HepG2 (cell line): ENCODE data around the gene SH3YL1. TPM values are rescaled to one million over a fixed set of nuclear protein-coding genes. Genes with fewer than 3 reads are reported as not detected.

Source experiments
- ATAC-seq: fragments of 200-7000 bp; cut with Tn5 transposase; 3 replicates; pipeline ENCODE4 v1.9.1; 2020; ENCODE audit warnings: mild to moderate bottlenecking, moderate library complexity
- BruUV-seq: library from RNA; stranded (reverse); fragments of 400-500 nt; replicated peaks from 2 replicates; lab custom pipeline; 2021; lab: Mats Ljungman, UMichigan
- CTCF ChIA-PET: fragments of 300-600 bp; formaldehyde crosslinking; extraction: SDS; loops from one replicate; lab custom pipeline; 2021; ENCODE audit warnings: low total read pairs, inconsistent platforms, low intra/inter-chr PET ratio; lab: Yijun Ruan, JAX
- POLR2A ChIA-PET: fragments of 350-600 bp; sonication (Branson Sonifier 250); formaldehyde crosslinking; loops from one replicate; lab custom pipeline; 2020; ENCODE audit warnings: antibody characterized with exemption, inconsistent platforms; lab: Yijun Ruan, JAX
- DNase-seq: peaks from one replicate; pipeline ENCODE4 v3.0.0-alpha.2; 2015; ENCODE audit warnings: low spot score
- FAIRE-seq: peaks from 3 replicates; lab custom pipeline; 2011; peaks lifted over from hg19 to GRCh38; lab: Jason Lieb, UNC
- H2AFZ ChIP-seq: one replicate; pipeline ENCODE4 v1.6.1; 2011; ENCODE audit warnings: low read length, inconsistent platforms
- H3K27ac ChIP-seq: fragments of 300-600 bp; 3 replicates; pipeline ENCODE4 v1.8.0; 2011; ENCODE audit warnings: mixed run types, mild to moderate bottlenecking, mixed read lengths, low read length, inconsistent platforms; ENCODE audit not compliant: insufficient read depth; ENCODE audit errors: extremely low read length
- H3K27me3 ChIP-seq, 2 experiments: fragments of 200-600 bp in 1 of 2; 2 replicates in 1 of 2; 3 replicates in 1 of 2; pipeline versions ENCODE4 v1.6.0 to v1.8.0; 2011; ENCODE audit warnings: low read length in 2 of 2, mild to moderate bottlenecking in 2 of 2, moderate library complexity in 2 of 2, inconsistent platforms in 1 of 2; ENCODE audit not compliant: insufficient read depth in 2 of 2, control insufficient read depth in 1 of 2
- H3K36me3 ChIP-seq, 2 experiments: fragments of 200-600 bp in 1 of 2; replicated peaks in 1 of 2; 2 replicates in 1 of 2; 3 replicates in 1 of 2; pipeline versions ENCODE4 v1.5.1 to v1.8.0; 2011; ENCODE audit warnings: low read length in 2 of 2, inconsistent platforms in 1 of 2; ENCODE audit not compliant: insufficient read depth in 2 of 2, control insufficient read depth in 1 of 2
- H3K4me1 ChIP-seq: 2 replicates; pipeline ENCODE4 v1.5.1; 2012; ENCODE audit warnings: low read length, inconsistent platforms; ENCODE audit not compliant: insufficient read depth
- H3K4me2 ChIP-seq: 2 replicates; pipeline ENCODE4 v1.6.0; 2011; ENCODE audit warnings: low read depth, low read length, inconsistent platforms
- H3K4me3 ChIP-seq, 3 experiments: fragments of 200-600 bp in 1 of 3; sonication (generic), shearing (Covaris generic) in 1 of 3; replicated peaks in 1 of 3; 2 replicates each; pipeline ENCODE4 v1.5.1; 2011 to 2016; ENCODE audit warnings: low read length in 3 of 3, inconsistent platforms in 2 of 3, low read depth in 2 of 3, mild to moderate bottlenecking in 2 of 3, control low read depth in 1 of 3, mixed read lengths in 1 of 3; ENCODE audit not compliant: insufficient read depth in 1 of 3
- H3K79me2 ChIP-seq: one replicate; pipeline ENCODE4 v1.6.1; 2011; ENCODE audit warnings: low read length, inconsistent platforms; ENCODE audit not compliant: insufficient read depth
- H3K9ac ChIP-seq: 2 replicates; pipeline ENCODE4 v1.6.0; 2011; ENCODE audit warnings: mild to moderate bottlenecking, low read depth, low read length, inconsistent platforms; ENCODE audit not compliant: insufficient read depth
- H3K9me3 ChIP-seq: 2 replicates; pipeline ENCODE4 v1.5.1; 2012; ENCODE audit warnings: mild to moderate bottlenecking, low read length
- H4K20me1 ChIP-seq: 2 replicates; pipeline ENCODE4 v1.6.0; 2011; ENCODE audit warnings: inconsistent platforms, mild to moderate bottlenecking, low read length, moderate library complexity; ENCODE audit not compliant: insufficient read depth
- THAP11 ChIP-seq: IDR thresholded peaks from 2 replicates; pipeline ENCODE4 v1.6.1; 2016; ENCODE audit warnings: missing biosample characterization, missing genetic modification reagents
- ZKSCAN1 ChIP-seq: fragments of 150-350 bp; IDR thresholded peaks from 2 replicates; pipeline ENCODE4 v1.6.1; 2014; ENCODE audit warnings: low read length
- ZMYM3 ChIP-seq: sonication (generic); formaldehyde crosslinking; IDR thresholded peaks from 2 replicates; pipeline ENCODE4 v1.5.1; 2020; ENCODE audit warnings: mild to moderate bottlenecking, missing genetic modification reagents
- ZNF232 ChIP-seq: sonication (generic); formaldehyde crosslinking; IDR thresholded peaks from 2 replicates; pipeline ENCODE4 v1.4.0; 2020; ENCODE audit warnings: missing genetic modification reagents, borderline replicate concordance
- ZNF670 ChIP-seq: sonication (generic); formaldehyde crosslinking; IDR thresholded peaks from 2 replicates; pipeline ENCODE4 v1.8.0; 2022; ENCODE audit warnings: mild to moderate bottlenecking, missing genetic modification reagents, borderline replicate concordance
- WGBS: methylation state at CpG from one replicate; pipeline ENCODE4 v1.1.6; 2017; ENCODE audit warnings: low lambda C conversion rate; 5-methylcytosine and 5-hydroxymethylcytosine counted together
- in situ Hi-C: cut with HindIII; loops from 2 replicates; pipeline ENCODE4 v1.10.0; 2017; ENCODE audit warnings: low pct_unique_long_range_greater_than_20kb; ENCODE audit not compliant: extremely low pct_ligation_motif_present
- intact Hi-C: fragments of 100-400 bp; cut with micrococcal nuclease; formaldehyde crosslinking; loops from one replicate; pipeline ENCODE4 v1.10.0; 2022; ENCODE audit not compliant: unreplicated experiment
- polyA plus RNA-seq, 8 experiments: library from polyadenylated mRNA; depleted of rRNA in 3 of 8; stranded (reverse) in 7 of 8; unstranded in 1 of 8; fragments of >200 nt; fragmentation: Illumina TruSeq in 4 of 8; extraction: Trizol in 4 of 8; gene quantifications; 2 replicates each; pipeline versions ENCODE4 v1.2.1 to v1.2.3, GENCODE V29; 2011 to 2016; ENCODE audit warnings: low read depth in 4 of 8, missing spikeins in 1 of 8, mixed read lengths in 1 of 8; ENCODE audit not compliant: insufficient read depth in 1 of 8
- total RNA-seq, 5 experiments: library from RNA; depleted of rRNA; stranded (reverse); fragments of >200 nt; fragmentation: Illumina TruSeq; extraction: Trizol; gene quantifications; 2 replicates each; pipeline ENCODE4 v1.2.3, GENCODE V29; 2016; ENCODE audit warnings: low read depth in 1 of 5
- TF ChIP-seq, protein P1 (sequence below): IDR thresholded peaks from 2 replicates; pipeline ENCODE4 v1.4.0; 2020; ENCODE audit warnings: mild to moderate bottlenecking, missing genetic modification reagents
- TF ChIP-seq, protein P2 (sequence below): sonication (generic); formaldehyde crosslinking; IDR thresholded peaks from 2 replicates; pipeline ENCODE4 v1.5.0; 2020; ENCODE audit warnings: missing genetic modification reagents

Gene SH3YL1
- total and polyA plus RNA-seq, 2 of the 13 experiments (the other 11 are each of a cell fraction or from before 2014, with no cell fraction given) = 13.0 to 48.2 TPM

DNA sequence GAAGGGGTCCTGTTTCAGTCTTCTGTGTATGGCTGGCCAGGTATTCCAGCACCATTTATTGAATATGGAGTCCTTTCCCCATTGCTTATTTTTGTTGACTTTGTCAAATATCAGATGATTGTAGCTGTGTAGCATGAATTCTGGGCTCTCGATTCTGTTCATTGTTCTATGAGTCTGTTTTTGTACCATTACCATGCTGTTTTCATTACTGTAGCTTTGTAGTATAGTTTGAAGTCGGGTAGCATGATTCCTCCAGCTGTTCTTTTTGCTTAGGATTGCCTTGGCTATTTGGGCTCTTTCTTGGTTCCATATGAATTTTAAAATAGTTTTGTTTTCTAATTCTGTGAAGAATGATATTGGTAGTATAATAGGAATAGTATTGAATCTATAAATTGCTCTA lies 6.0 kb downstream of the SH3YL1 start (continued):
- TF ChIP-seq, protein P1, sequence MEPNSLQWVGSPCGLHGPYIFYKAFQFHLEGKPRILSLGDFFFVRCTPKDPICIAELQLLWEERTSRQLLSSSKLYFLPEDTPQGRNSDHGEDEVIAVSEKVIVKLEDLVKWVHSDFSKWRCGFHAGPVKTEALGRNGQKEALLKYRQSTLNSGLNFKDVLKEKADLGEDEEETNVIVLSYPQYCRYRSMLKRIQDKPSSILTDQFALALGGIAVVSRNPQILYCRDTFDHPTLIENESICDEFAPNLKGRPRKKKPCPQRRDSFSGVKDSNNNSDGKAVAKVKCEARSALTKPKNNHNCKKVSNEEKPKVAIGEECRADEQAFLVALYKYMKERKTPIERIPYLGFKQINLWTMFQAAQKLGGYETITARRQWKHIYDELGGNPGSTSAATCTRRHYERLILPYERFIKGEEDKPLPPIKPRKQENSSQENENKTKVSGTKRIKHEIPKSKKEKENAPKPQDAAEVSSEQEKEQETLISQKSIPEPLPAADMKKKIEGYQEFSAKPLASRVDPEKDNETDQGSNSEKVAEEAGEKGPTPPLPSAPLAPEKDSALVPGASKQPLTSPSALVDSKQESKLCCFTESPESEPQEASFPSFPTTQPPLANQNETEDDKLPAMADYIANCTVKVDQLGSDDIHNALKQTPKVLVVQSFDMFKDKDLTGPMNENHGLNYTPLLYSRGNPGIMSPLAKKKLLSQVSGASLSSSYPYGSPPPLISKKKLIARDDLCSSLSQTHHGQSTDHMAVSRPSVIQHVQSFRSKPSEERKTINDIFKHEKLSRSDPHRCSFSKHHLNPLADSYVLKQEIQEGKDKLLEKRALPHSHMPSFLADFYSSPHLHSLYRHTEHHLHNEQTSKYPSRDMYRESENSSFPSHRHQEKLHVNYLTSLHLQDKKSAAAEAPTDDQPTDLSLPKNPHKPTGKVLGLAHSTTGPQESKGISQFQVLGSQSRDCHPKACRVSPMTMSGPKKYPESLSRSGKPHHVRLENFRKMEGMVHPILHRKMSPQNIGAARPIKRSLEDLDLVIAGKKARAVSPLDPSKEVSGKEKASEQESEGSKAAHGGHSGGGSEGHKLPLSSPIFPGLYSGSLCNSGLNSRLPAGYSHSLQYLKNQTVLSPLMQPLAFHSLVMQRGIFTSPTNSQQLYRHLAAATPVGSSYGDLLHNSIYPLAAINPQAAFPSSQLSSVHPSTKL (CRISPR knock-in tag) = no peak
- TF ChIP-seq ZKSCAN1 = no peak
- TF ChIP-seq ZNF232 (CRISPR knock-in tag) = no peak
- TF ChIP-seq ZMYM3 (CRISPR knock-in tag) = peak; percentile 81; the same call in 1 of the 2 replicates
- 0 out of 2 replicates have a peak, but pooled peaks have one; percentile 22 for TF ChIP-seq ZNF670 (CRISPR knock-in tag)

DNA sequence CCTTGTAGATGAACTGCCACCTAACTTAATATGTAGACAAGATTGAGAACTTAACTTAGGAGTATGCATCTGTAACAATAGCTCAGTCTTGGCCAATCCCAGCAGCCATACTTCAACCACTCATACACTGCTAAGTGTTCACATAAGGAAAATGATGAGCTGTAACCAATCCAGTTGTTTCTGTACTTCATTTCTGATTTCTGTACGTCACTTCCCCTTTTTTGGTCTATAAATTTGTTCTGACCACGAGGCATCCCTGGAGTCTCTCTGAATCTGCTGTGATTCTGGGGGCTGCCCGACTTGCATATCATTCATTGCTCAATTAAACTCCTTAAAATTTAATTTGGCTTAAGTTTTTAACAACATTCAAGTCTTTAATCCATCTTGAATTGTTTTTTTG lies 6.4 kb downstream of the SH3YL1 start:
- Histone ChIP-seq H2AFZ (no peak overlapping the region), H3K36me3 (no peaks in the 10 kb centered on the region), H3K27me3 (no peaks in the 10 kb centered on the region), H4K20me1 (no peaks in the 10 kb centered on the region), H3K4me2 (no peak overlapping the region), H3K4me3 (no peak overlapping the region), H3K79me2 (peaks cover 4% of the 10 kb centered on the region), H3K9me3 (peaks cover 5% of the 10 kb centered on the region; the same call in 1 of the 2 replicates), H3K9ac (no peak overlapping the region), H3K27ac (no peak overlapping the region), H3K4me1 (peaks cover 58% of the 10 kb centered on the region)
- DNase-seq (no peak), ATAC-seq (no peak), FAIRE-seq (no peak)
- ChIA-PET CTCF (no interaction called here), POLR2A (interaction anchor here (11.0 kb wide), 1 partner anchor 81 kb away, joined by 156 read pairs; no protein-coding TSS in a partner anchor)
- TF ChIP-seq, protein P2, sequence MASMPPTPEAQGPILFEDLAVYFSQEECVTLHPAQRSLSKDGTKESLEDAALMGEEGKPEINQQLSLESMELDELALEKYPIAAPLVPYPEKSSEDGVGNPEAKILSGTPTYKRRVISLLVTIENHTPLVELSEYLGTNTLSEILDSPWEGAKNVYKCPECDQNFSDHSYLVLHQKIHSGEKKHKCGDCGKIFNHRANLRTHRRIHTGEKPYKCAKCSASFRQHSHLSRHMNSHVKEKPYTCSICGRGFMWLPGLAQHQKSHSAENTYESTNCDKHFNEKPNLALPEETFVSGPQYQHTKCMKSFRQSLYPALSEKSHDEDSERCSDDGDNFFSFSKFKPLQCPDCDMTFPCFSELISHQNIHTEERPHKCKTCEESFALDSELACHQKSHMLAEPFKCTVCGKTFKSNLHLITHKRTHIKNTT (CRISPR knock-in tag) = no peak
- 0 out of 2 replicates have a peak, but pooled peaks have one; percentile 3 for TF ChIP-seq THAP11 (CRISPR knock-in tag)
- intact Hi-C loops (no loop called here), in situ Hi-C loops (no loop called here)
- no TSS peak for BruUV-seq
- WGBS = 97% methylated on average over 3 of the region's 3 CpGs
